Activated CD4-positive, alpha-beta T cell treated with anti-CD3 and anti-CD28 coated beads, Interleukin-2, amount 50 U/mL, for 48 hours (primary cell): ENCODE data around the gene GPR32.
"Not testable (repeated sequence)": the region's sequence is repeated elsewhere in the genome, so short reads cannot be mapped to it uniquely, and the experiment has no call there.

Experiments
- DNase-seq, 2 experiments: peaks; one replicate each; pipeline ENCODE4 v3.0.0-alpha.2; 2020

Gene GPR32

DNA sequence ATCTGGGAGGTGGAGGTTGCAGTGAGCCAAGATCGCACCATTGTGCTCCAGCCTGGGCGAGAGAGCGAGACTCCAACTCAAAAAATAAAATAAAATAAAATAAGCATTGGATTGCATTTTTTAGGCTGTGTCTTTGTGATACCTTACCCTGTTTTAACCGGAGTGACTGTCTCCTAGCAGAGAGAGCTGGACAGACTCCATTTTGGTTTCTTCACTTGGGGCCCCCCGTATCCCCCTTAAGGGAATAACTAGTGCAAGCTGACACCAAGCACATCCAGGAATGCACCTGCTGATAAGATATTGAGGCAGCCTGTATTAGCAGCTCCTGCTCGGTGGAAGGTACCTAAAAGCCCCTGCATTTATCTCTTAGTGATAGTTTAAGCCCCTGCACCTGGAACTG is 20.8 kb upstream of the GPR32 start:
- DNase-seq, result no peak

DNA sequence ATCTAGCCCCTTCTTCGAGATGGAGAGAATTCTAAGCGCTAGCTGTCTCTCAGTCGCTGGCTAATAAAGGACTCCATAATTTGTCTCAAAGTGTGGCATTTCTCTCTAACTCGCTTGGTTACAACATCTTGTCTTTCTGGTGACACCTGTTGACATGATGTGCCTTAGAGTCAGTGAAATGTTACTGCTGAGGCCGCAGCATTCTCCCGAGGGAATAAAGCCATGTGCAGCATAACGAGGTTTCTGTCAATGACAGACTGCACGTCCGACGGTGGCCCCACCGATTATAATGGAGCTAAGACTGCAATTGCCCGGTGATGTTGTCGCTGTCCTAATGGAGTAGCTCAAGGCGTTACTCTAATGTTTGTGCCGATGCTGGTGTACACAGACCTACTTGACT is 20.3 kb upstream of the GPR32 start:
- no peak for DNase-seq

DNA sequence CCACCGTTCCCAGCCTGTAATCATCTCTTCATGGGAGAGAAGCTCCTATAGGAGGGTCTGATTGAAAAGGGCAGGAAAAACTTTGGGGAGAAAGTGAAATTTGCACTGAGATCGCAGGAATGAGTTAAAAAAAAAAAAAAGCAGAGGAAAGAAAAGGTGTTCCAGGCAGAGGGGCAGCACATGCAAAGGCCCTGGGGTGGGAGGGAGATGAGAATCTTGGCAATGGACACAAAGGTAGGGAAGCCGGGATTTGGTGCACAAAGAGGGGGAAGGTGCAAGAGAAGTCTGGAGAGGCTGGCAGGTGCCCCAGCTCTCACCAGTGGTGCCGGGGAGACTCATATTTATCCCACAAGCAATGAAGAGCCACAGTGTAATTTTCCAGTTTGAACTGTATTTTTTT is 16.4 kb upstream of the GPR32 start:
- no peak for DNase-seq

DNA sequence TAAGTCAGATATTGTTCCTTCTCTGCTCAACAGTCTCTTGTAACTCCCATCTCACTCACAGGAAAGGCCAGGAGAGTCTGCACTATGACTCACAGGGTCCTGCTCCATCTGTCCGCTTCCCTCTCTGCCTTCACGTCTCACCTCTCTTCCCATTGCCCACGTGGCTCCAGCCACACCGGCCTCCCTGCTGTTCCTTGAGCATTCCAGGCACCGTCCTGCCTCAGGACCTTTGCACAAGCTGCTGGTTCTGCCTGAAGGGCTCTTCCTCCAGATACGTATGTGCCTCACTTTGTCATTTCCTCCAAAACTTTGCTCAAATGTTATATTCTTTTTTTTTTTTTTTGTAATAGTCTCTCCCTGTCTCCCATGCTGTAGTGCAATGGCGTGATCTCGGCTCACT is 14.0 kb upstream of the GPR32 start:
- DNase-seq, result not testable (repeated sequence)

DNA sequence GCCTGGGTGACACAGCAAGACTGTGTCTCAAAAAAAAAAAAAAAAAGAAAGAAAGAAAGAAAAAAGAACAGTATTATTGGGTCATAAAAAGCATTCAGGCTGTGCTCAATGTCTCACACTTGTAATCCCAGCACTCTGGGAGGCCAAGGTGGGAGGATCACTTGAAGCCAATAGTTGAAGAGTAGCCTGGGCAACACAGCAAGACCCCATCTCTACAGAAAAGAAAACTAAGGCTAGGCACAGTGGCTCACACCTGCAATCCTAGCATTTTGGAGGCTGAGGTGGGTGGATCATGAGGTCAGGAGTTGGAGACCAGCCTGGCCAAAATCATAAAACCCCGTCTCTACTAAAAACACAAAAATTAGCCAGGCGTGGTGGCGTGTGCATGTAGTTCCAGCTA is 12.6 kb upstream of the GPR32 start:
- not testable (repeated sequence) for DNase-seq

DNA sequence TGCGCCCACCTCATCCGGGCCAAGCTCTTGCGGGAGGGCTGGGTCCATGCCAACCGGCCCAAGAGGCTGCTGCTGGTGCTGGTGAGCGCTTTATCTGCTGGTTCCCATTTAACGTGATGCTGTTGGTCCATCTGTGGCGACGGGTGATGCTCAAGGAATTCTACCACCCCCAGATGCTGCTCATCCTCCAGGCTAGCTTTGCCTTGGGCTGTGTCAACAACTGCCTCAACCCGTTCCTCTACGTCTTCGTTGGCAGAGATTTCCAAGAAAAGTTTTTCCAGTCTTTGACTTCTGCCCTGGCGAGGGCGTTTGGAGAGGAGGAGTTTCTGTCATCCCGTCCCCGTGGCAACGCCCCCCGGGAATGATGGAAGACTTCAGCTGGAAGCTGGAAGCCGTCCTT is 11.2 kb upstream of the GPR32 start:
- not testable (repeated sequence) for DNase-seq

DNA sequence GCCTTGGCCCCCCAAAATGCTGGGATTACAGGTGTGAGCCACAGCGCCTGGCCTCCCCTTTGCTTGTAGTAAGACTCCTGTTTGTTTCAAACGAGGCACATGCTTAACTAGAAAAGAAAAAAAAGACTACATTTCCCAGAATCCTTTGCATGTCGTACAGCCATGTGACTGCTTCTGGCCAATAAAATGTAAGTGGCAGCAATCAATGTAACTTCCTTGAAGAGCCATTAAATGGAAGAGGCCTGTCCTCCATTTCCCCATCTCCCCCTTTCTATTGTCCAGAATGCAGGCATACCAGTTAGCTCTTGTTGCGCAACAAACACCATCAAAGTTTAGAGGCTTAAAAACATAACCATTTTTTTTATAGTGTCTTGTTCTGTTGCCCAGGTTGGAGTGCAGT is 10.4 kb upstream of the GPR32 start:
- DNase-seq, result no peak

DNA sequence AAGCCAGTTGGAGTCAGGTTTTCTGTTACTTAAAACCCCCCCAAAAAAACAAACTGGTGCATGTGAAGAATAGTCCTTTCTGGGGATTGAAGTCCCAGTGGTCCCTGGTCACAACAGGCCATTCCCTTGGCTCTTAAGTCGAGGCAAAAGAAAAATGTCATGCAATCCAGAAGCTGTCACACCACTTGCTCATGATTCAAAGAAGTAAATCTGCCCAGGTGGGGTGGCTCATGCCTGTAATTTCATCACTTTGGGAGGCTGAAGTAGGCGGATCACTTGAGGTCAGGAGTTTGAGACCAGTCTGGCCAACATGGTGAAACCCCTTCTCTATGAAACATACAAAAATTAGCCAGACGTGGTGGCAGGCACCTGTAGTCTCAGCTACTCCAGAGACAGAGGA is 8.8 kb upstream of the GPR32 start:
- not testable (repeated sequence) for DNase-seq

DNA sequence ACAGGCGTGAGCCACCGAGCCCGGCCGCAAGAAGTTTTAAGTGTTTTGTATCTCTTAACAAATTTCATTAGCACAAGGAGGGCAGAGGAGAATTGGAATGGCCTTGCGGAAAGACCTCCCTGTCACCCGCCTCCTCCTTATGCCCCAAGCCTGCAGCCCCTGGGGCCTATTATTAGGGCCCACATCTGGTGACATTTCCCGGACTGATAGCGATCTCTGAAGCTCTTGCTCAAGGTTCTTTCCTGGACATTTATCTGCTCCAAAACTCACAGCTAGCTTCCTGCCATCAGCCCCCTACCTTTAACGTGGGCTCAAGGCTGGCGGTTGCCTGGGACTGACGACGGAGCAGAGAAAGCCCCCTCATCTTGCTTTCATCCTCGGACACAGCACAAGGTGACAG is 6.7 kb upstream of the GPR32 start:
- DNase-seq, result not testable (repeated sequence)

DNA sequence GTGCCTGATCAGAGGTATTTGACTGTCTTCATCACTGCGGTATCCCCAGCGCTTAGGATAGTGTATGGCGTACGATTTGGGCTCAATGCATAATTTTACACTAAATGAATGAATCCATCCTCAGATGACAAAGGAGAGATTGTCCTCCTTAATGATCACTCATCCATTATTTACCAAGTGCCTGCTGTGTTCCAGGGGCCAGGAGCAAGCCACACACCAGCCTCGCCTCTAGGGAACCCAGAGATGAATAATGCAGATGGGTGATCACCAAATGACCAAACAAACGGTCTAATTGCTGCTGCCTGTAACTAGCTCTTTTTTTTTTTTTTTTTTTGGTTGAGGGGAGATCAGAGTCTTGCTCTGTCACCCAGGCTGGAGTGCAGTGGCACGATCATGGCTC is 5.9 kb upstream of the GPR32 start:
- DNase-seq, result no peak

DNA sequence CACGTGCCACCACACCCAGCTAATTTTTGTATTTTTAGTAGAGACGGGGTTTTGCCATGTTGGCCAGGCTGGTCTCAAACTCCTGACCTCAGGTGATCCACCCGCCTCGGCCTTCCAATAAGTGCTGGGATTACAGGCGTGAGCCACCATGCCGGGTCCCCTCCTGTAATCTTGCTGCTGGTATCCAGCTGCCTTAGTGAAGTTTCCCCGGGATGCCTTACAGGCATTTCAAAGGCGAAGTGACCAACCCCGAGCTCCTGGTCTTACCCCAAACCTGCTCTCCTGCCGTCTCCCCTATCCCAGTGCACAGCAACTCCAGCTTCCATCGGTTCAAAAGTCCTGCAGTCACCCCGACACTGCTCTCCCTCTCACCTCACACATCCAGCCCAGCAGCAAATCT is 3.5 kb upstream of the GPR32 start:
- not testable (repeated sequence) for DNase-seq

DNA sequence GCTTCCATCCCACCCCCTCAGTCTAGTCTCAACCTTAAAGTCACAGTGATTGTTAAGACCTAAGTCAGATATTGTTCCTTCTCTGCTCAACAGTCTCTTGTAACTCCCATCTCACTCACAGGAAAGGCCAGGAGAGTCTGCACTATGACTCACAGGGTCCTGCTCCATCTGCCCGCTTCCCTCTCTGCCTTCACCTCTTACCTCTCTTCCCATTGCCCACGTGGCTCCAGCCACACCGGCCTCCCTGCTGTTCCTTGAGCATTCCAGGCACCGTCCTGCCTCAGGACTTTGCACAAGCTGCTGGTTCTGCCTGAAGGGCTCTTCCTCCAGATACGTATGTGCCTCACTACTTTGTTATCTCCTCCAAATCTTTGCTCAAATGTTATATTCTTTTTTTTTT is 3.0 kb upstream of the GPR32 start:
- DNase-seq, result not testable (repeated sequence)

DNA sequence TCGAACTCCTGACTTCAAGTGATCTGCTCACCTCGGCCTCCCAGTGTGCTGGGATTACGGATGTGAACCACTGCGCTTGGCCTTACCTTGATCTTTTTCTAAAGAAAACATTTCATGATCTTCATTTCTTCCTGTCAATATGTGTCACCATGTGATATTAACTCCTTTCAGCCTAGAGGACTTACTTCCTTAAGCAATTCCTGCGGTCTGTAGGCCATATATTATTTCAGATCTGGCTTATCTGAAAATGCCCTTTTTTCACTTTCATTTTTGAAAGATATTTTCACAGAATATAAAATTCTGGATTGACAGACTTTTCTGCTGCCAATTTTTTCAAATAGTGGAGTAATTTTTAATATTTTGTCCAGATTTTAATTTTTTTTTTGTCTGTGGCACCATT is 2.0 kb upstream of the GPR32 start:
- DNase-seq, result no peak

DNA sequence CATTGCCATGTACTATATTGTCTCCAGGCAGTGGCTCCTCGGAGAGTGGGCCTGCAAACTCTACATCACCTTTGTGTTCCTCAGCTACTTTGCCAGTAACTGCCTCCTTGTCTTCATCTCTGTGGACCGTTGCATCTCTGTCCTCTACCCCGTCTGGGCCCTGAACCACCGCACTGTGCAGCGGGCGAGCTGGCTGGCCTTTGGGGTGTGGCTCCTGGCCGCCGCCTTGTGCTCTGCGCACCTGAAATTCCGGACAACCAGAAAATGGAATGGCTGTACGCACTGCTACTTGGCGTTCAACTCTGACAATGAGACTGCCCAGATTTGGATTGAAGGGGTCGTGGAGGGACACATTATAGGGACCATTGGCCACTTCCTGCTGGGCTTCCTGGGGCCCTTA is 624 bp downstream of the GPR32 start:
- no peak for DNase-seq

DNA sequence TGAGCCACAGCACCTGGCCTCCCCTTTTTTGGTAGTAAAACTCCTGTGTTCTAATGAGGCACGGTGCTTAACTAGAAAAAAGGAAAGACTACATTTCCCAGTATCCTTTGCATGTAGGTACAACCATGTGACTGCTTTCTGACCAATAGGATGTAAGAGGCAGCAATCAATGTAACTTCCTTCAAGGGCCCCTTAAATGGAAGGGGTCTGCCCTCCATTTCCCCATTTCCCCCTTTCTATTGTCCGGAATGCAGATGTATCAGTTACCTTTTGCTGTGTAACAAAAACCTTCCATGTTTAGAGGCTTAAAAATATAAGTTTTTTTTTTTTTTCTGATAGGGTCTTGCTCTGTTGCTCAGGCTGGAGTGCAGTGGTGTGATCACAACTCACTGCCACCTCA is 2.2 kb downstream of the GPR32 start:
- DNase-seq, result no peak

DNA sequence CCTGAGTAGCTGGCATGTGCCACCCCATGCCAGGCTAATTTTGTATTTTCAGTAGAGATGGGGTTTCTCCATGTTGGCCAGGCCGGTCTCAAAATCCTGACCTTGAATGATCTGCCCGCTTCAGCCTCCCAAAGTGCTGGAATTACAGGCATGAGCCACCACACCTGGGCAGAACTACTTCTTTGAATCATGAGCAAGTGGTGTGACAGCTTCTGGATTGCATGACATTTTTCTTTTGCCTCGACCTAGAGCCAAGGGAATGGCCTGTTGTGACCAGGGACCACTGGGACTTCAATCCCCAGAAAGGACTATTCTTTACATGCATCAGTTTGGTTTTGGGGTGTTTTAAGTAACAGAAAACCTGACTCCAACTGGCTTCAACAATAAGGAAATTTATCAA is 2.6 kb downstream of the GPR32 start:
- not testable (repeated sequence) for DNase-seq

DNA sequence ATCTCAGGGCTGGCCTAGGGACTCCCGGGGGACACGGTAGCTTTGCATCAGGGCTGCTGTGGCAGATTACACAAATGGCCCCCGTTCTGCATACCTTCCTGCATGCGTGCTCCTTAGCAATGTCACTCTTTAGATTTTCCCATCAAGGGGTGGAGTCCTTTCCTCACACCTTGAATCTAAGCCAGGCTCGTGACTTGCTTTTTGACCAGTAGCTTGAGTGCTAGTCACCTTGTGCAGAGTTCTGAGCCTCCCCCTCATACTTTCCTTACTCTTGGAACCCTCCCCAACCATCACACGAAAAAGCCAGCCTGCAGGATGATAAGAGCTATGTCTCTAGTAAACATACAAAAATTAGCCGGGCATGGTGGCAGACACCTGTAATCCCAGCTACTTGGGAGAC is 3.2 kb downstream of the GPR32 start:
- not testable (repeated sequence) for DNase-seq

DNA sequence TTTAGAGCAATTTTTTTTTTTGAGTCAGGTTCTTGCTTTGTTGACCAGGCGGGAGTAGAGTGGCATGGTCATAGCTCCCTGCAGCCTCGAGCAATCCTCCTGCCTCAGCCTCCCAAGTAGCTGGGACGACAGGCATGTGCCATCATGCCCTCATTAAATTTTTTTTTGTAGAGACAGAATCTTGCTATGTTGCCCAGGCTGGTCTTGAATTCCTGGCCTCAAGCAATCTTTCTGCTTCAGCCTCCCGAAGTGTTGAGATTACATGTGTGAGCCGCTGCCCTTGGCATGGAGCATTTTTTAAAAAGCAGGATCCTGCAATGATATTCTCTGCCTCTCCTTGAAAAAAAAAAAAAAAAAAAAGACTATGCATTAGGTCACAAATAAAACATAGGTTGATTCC is 5.9 kb downstream of the GPR32 start:
- DNase-seq, result no peak

DNA sequence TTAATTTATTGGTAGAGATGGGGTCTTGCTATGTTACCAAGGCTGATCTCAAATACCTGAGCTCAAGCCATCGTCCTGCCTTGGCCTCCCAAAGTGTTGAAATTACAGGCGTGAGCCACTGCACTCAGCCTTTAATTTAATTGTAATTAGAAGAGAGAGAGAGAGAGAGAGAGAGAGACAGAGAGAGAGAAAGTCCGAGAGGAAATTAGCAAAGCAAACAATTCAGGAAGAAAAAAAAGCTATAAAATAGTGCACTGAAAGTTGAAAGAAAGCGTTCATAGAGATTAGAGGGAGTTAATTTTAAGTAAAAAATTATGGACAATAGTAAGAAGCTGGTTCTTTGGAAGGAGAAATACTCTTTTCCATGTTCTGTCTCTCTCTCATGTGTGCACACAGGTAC is 7.0 kb downstream of the GPR32 start:
- no peak for DNase-seq

DNA sequence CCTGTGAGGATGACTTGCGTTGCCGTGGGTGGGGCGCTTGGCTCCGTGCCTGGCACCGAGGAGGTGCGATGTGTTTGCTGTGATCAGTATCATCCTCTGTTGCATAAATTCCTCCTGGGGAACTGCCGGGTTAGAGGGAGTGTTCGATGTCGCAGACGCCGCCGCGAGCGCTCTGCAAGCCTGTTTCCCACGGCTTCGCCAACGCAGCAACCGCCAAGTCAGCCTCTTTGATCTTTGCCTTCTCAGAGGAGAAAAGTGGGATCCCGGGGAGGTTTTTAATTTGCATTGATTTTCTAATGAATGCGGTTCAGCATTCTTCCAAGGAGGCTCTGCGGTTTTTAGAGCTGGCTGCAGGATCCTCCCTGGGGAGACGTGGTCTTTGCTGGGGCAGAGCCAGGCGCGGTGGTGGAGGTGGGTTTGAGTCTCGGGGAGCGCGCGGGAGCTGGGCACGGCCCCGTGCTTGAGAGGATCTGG is 7.6 kb downstream of the GPR32 start:
- no peak for DNase-seq

DNA sequence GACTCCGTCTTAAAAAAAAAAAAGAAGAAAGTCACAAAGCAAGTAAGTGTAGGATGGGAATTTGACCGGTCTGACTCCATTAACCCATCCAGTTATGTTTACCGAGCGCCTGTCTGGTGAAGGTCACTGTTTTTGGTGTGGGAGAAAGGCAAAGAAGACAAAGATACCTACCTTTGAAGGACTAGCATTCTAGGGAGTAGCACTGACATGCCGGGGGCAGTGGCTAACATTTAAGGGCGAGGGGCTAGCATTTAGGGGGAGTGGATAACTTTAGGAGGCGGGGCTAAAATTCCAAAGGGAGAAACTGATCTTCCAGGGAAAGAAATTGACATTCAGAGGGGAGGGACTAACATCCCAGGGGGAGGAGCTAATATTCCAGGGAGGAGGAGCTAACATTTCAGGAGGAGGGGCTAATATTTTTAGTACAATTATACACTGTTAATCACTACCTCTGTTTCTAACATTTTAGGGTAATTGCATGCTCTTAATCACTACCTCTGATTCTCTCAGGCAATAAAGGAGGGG is 8.7 kb downstream of the GPR32 start:
- no peak for DNase-seq

DNA sequence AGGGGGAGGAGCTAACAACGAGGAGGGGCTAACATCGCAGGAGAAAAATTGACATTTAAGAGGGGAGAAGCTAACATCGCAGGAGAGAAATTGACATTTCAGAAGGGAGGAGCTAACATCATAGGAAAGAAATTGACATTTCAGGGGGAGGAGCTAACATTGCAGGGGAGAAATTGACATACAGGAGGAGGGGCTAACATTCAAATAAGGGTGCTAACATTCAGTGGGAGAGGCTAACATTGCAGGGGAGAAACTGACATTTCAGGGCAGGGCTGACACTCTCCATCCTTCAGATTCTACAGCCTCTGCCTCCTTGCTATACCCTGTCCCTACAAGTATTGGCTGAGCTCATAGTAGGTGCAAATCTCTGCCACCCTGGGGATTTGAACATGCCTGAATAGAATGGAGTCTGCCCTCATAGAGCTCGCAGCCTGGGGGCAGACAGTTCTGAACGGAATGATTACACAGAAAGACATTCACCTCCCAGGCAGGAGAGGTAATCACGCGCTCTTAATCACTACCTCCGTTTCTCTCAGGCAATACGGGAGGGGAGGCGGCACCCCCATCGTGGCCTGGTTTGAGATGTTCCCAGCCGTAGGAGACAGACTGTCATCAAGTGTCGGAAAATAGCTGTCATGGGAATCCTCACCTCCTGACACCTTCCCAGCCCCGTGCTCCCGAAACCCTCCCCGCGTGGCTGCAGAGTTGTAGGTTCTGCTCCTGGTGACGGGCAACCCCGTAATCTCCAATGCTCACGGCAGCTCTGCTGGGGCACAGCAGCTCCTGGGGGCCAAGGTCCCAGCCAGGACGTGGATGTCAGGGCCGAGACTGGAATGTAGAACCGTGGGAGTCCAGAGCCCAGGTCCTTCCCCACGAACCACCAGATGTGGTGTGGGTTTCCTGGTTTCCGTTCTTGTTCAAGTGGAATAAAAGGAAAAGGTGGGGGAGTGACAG is 9.5 kb downstream of the GPR32 start:
- DNase-seq, result no peak

DNA sequence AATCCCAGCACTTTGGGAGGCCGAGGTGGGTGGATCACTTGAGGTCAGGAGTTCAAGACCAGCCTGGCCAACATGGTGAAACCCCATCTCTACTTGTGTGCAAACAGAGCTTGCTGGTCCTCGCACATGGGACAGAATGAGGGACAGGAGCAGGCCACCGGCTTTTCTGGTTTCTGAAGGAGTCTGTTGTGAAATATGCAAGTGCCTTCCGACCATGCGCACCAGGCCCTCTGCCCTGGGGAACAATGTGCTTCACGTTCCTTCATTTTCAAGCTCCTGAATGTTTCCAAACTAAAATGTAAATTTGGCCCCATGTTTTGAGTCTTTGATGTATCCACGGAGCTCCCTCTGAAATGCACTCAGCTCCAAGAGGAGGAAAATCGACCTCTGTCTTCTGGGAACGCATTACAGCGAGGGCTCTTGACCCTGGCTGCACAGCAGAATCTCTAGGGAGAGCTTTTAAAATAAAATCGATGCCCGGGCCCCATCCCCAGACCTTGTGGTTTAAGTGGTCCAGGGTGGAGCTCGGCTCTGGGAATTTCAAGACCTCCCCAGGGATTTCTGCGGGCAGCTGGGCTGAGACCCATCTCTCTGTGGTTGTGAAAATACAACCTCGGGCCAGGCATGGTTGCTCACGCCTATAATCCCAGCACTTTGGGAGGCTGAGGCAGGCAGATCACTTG is 10.6 kb downstream of the GPR32 start:
- no peak for DNase-seq

DNA sequence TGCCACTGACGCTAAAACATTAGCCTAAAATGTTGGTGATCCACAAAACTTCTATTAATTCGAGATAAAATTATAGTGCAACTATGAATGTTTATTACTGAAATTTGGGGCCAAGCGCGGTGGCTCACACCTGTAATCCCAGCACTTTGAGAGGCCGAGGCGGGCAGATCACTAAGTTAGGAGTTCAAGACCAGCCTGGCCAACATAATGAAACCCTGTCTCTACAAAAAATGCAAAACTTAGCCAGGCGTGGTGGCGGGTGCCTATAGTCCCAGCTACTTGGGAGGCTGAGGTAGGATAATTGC is 13.5 kb downstream of the GPR32 start:
- not testable (repeated sequence) for DNase-seq
